Body of pancreas (tissue), 4 donors: ENCODE results near the gene LDHAL6A. TPM values are rescaled to one million over a fixed set of nuclear protein-coding genes. Genes with fewer than 3 reads are reported as not detected.

Experiments
- ATAC-seq: fragments of 150-250 bp; one replicate; pipeline ENCODE4 v1.9.1; 2016
- DNase-seq, 4 donors: peaks; one replicate each; pipeline ENCODE4 v3.0.0-alpha.2; 2019
- H3K27ac ChIP-seq, 4 donors: fragments of 200-600 bp; sonication (generic); 1 replicate in 3 of 4; 2 replicates in 1 of 4; pipeline versions ENCODE4 v1.5.1 to v1.6.1; 2016 to 2019; ENCODE audit warnings: mild to moderate bottlenecking in 1 of 4, mixed read lengths in 1 of 4, moderate library complexity in 1 of 4
- H3K27me3 ChIP-seq, 2 donors: fragments of 200-600 bp; sonication (generic); one replicate each; pipeline ENCODE4 v1.6.0; 2016; ENCODE audit warnings: mild to moderate bottlenecking in 1 of 2
- H3K36me3 ChIP-seq, 2 donors: fragments of 200-600 bp; sonication (generic); replicated peaks in 1 of 2; 2 replicates each; pipeline ENCODE4 v1.5.1; 2016; ENCODE audit warnings: low read depth in 2 of 2; ENCODE audit not compliant: insufficient read depth in 1 of 2
- H3K4me1 ChIP-seq: fragments of 200-600 bp; sonication (generic); one replicate; pipeline ENCODE4 v1.6.0; 2016
- H3K4me3 ChIP-seq, 2 donors: fragments of 200-600 bp; sonication (generic); 1 replicate in 1 of 2; 2 replicates in 1 of 2; pipeline ENCODE4 v1.5.1; 2016 to 2019
- H3K9me3 ChIP-seq, 3 donors: fragments of 200-600 bp; sonication (generic); 1 replicate in 2 of 3; 2 replicates in 1 of 3; pipeline ENCODE4 v1.5.1; 2016
- POLR2A ChIP-seq, 3 donors: fragments of 450-650 bp; IDR thresholded peaks; one replicate each; pipeline ENCODE4 v1.6.1; 2016; ENCODE audit warnings: antibody characterized with exemption in 3 of 3, mild to moderate bottlenecking in 2 of 3
- WGBS, 2 donors: methylation state at CpG; one replicate each; pipeline ENCODE4 v1.1.5; 2017; 5-methylcytosine and 5-hydroxymethylcytosine counted together
- intact Hi-C: fragments of 100-400 bp; cut with DNase I; formaldehyde crosslinking; loops from one replicate; pipeline ENCODE4 v1.15.1; 2023
- total RNA-seq, 2 donors: library from RNA; depleted of rRNA; stranded (reverse); fragments of >200 nt; gene quantifications; one replicate each; pipeline ENCODE4 v1.1.0, GENCODE V29; 2016
- TF ChIP-seq, protein P1 (sequence below), 7 experiments: fragments of 450-650 bp in 4 of 7; fragments of 200-600 bp in 3 of 7; sonication (generic) in 3 of 7; IDR thresholded peaks; one replicate each; pipeline ENCODE4 v1.5.1; 2016 to 2019; ENCODE audit warnings: antibody characterized with exemption in 7 of 7

Gene LDHAL6A
- total RNA-seq, 2 donors from 2014 or later: not detected

DNA sequence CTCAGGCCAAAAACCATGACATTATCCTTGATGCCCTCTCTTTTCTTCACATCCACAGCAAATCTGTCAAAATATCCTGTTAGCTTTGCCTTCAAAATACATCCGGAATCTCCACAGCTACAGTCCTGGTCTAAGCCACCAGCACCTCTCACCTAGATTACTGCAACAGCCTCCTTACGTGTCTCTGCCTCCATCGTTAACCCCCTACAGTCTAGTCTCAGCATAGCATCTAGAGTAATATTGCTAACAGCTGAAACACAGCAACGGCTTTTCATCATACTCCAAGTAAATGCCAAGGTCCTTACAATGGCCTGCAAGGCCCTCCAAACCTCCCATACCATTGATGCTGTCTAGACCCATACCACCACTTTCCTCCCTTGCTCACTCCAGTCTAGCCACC is 66.7 kb downstream of the LDHAL6A start:
- peaks cover 24% of the 10 kb centered on the region for H3K4me1 ChIP-seq
- H3K27ac ChIP-seq: no peak overlapping the region
- no peak overlapping the region for H3K4me3 ChIP-seq
- WGBS, 2 donors: 73 to 77% methylated on average over 4 of the region's 4 CpGs
- intact Hi-C loops: no loop called here
- H3K36me3 ChIP-seq: peaks cover 0 to 3% of the 10 kb centered on the region in 2 donors
- DNase-seq: no peak
- no peaks in the 10 kb centered on the region for H3K9me3 ChIP-seq
- no peak for ATAC-seq
- TF ChIP-seq, protein P1, sequence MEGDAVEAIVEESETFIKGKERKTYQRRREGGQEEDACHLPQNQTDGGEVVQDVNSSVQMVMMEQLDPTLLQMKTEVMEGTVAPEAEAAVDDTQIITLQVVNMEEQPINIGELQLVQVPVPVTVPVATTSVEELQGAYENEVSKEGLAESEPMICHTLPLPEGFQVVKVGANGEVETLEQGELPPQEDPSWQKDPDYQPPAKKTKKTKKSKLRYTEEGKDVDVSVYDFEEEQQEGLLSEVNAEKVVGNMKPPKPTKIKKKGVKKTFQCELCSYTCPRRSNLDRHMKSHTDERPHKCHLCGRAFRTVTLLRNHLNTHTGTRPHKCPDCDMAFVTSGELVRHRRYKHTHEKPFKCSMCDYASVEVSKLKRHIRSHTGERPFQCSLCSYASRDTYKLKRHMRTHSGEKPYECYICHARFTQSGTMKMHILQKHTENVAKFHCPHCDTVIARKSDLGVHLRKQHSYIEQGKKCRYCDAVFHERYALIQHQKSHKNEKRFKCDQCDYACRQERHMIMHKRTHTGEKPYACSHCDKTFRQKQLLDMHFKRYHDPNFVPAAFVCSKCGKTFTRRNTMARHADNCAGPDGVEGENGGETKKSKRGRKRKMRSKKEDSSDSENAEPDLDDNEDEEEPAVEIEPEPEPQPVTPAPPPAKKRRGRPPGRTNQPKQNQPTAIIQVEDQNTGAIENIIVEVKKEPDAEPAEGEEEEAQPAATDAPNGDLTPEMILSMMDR (IDR thresholded peaks at IDR 0.05): no peak
- no peak for TF ChIP-seq POLR2A (IDR thresholded peaks at IDR 0.05)
- no peaks in the 10 kb centered on the region for H3K27me3 ChIP-seq

DNA sequence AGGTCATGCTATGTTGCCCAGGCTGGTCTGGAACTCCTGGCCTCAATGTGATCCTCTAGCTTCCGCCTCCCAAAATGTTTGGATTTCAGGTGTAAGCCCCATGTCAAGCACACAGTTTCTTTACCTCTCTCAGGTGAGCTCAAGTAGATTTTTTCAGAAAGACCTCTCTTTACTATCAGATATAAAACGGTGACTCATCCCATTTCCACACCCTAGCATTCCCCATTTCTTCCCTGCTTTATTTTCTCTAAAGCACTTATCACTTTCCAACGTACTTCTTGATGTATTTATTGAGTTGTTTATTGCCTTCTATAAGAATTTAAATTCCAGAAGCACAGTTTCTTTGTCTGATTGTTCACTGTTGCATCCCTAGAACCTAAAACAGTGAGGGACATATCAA is 67.4 kb downstream of the LDHAL6A start:
- H3K36me3 ChIP-seq: peaks cover 0 to under 1% of the 10 kb centered on the region in 2 donors
- intact Hi-C loops: no loop called here
- DNase-seq: no peak
- TF ChIP-seq POLR2A (IDR thresholded peaks at IDR 0.05): no peak
- TF ChIP-seq, protein P1 (IDR thresholded peaks at IDR 0.05): no peak
- H3K4me3 ChIP-seq: no peak overlapping the region
- no peaks in the 10 kb centered on the region for H3K9me3 ChIP-seq
- no peak overlapping the region for H3K27ac ChIP-seq
- H3K4me1 ChIP-seq: peaks cover 30% of the 10 kb centered on the region
- no peaks in the 10 kb centered on the region for H3K27me3 ChIP-seq
- no peak for ATAC-seq
- 77 to 79% methylated on average over 3 of the region's 3 CpGs for WGBS, 2 donors

DNA sequence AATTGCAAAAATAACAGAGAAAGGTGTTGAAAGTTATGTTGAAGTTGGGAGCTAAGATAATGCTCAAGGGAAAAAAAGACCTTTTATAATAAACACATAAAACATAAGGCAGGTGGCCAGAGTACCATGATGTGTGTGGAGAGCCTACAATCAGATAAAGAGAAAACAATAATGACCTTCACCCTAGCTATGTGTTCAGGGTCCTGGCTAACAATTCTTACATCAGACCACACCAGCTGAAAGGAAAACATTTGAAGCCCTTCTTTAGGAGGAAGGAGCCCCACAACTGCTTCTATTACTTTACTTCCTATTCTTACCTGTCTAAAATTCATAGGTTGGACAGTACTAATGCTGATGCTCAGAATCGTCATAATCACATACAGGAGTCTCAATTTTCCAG is 68.6 kb downstream of the LDHAL6A start:
- Histone ChIP-seq H3K27me3 (no peaks in the 10 kb centered on the region), H3K4me1 (peaks cover 30% of the 10 kb centered on the region), H3K36me3 (no peaks in the 10 kb centered on the region), H3K27ac (no peak overlapping the region), H3K4me3 (no peak overlapping the region), H3K9me3 (no peaks in the 10 kb centered on the region)
- WGBS, 2 donors: 41 to 50% methylated on average over 1 of the region's 1 CpG
- no peak for DNase-seq
- intact Hi-C loops: no loop called here
- ATAC-seq: no peak
- TF ChIP-seq, protein P1 (IDR thresholded peaks at IDR 0.05): no peak
- no peak for TF ChIP-seq POLR2A (IDR thresholded peaks at IDR 0.05)

DNA sequence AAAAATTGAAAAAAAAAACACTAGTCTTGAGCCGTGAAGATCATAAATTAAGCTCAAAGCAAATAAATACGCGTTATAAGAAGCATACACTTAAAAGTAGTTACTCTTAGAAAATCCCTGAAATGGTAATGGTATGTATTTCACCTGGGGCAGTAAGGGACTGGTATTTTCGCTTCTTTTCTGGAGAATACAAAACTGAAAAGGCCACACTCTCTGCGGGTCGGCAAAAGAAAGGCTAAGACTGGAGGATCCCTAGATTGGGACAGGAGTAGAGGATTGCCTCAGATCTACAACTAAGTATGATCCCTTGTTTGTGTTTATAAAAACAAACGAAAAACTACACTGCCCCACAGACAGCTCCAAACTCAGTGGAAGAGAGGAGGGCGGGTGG is 70.5 kb downstream of the LDHAL6A start:
- WGBS, 2 donors: 0% methylated on average over 8 of the region's 8 CpGs
- Histone ChIP-seq H3K27me3 (no peaks in the 10 kb centered on the region), H3K9me3 (no peaks in the 10 kb centered on the region), H3K36me3 (no peaks in the 10 kb centered on the region), H3K27ac (peak overlapping the region; percentile 90 to 96 (median 92)), H3K4me1 (peaks cover 30% of the 10 kb centered on the region), H3K4me3 (peak overlapping the region; percentile 73 to 91)
- intact Hi-C loops: no loop called here
- ATAC-seq: no peak
- TF ChIP-seq, protein P1 (IDR thresholded peaks at IDR 0.05): no peak
- no peak for TF ChIP-seq POLR2A (IDR thresholded peaks at IDR 0.05)
- no peak for DNase-seq

DNA sequence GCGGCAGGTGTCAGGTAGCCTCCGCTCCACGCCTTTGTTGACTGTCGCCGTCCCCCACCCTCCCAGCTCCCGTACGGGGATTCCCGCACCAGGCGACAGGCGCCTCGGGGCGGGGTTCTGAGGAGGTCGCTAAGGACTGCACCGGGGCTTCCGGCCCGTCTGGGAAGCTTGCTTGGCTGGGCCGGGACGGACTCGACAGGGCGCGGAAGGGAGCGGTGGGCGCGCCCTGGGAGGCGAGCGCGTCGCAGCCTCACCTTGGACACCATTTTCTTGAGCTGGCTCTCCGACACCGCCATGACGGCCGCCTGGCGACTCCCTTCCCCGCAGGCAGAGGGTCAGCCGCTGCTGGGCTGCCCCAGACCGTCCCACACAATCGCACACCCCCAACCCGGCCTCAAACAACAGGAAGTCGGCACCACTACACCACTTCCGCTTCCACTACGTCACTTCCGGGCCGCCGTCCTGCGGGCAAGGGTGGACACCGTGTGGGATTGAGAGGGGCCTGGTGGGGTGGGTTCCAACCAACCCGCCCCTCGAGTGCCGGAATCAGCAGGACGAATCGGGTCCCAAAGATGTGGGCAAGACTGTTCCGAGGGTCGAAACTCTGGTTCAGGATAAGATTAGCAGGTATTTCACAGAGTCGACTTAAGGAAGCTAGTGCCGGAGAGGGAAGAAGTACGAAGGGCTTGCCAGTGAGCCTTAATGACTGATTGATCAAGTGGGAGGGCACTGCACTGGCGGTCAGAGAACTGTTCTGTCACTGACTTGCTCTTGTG is 71.1 kb downstream of the LDHAL6A start, which contains the start of gene TSG101:
TSS of gene TSG101 (minus strand) at position 422 of the 776 bp plus-strand sequence. CDS start at position 296, 126 bp downstream.
- no peaks in the 10 kb centered on the region for H3K36me3 ChIP-seq
- H3K4me3 ChIP-seq: peak within 1 kb of the TSS; percentile 73 to 91
- H3K9me3 ChIP-seq: no peaks in the 10 kb centered on the region
- DNase-seq (peak; percentile 89 to 94 (median 92)), ATAC-seq (peak; percentile 96)
- H3K4me1 ChIP-seq: peaks cover 30% of the 10 kb centered on the region
- intact Hi-C loops: no loop called here
- TF ChIP-seq POLR2A (IDR thresholded peaks at IDR 0.05): peak; percentile 50 to 89 (median 88)
- TF ChIP-seq, protein P1 (IDR thresholded peaks at IDR 0.05): no peak
- no peaks in the 10 kb centered on the region for H3K27me3 ChIP-seq
- WGBS, 2 donors: 0% methylated on average over 28 to 56 of the region's 57 CpGs
- peak within 1 kb of the TSS; percentile 90 to 96 (median 92) for H3K27ac ChIP-seq
